Measurements from ENCODE around the gene SREBF2. TPM values are rescaled to one million over a fixed set of nuclear protein-coding genes. Genes with fewer than 3 reads are reported as not detected.

SREBF2 gene
- total and polyA plus RNA-seq, 10 of the 15 experiments (the other 5 are each of a cell fraction or from before 2014, with no cell fraction given): 2.4 to 177 (median 78.8) TPM

- TF ChIP-seq EP300 (IDR thresholded peaks at IDR 0.05; ENCODE audit: borderline replicate concordance in 1 of 2, control insufficient read depth in 1 of 2, low read depth in 2 of 2, low read length in 2 of 2) (peak in 1 of 2 experiments; percentile 14; a peak in 1 of 4 replicates), DPF2 (IDR thresholded peaks at IDR 0.05) (peak; percentile 75), SMARCA5 (IDR thresholded peaks at IDR 0.05) (no peak; the same call in 1 of the 2 replicates), SKIL (IDR thresholded peaks at IDR 0.05; ENCODE audit: low read depth, poor library complexity, severe bottlenecking) (peak; percentile 37), SUZ12 (IDR thresholded peaks at IDR 0.05; ENCODE audit: unreplicated experiment) (no peak), MTA2 (IDR thresholded peaks at IDR 0.05; ENCODE audit: low read depth) (peak; percentile 82), CHD2 (IDR thresholded peaks at IDR 0.05; ENCODE audit: borderline replicate concordance, low read depth, low read length) (peak; percentile 21; the same call in 1 of the 2 replicates), TCF12 (IDR thresholded peaks at IDR 0.05; ENCODE audit: low read depth, low read length) (no peak), TCF7 (IDR thresholded peaks at IDR 0.05; ENCODE audit: borderline replicate concordance) (no peak), MYC (IDR thresholded peaks at IDR 0.05; ENCODE audit: insufficient read depth, insufficient read length, insufficient replicate concordance, low read length, severe bottlenecking) (no peak), NKRF (conservative IDR thresholded peaks at IDR 0.05) (no peak), RFX5 (IDR thresholded peaks at IDR 0.05; ENCODE audit: low read depth, low read length) (no peak), FOXM1 (IDR thresholded peaks at IDR 0.05; ENCODE audit: low read depth, low read length) (peak; percentile 70), ZNF207 (IDR thresholded peaks at IDR 0.05; ENCODE audit: borderline replicate concordance) (no peak), RB1 (IDR thresholded peaks at IDR 0.05; ENCODE audit: borderline replicate concordance) (no peak), PBX3 (IDR thresholded peaks at IDR 0.05; ENCODE audit: insufficient replicate concordance, low read depth, low read length) (peak; percentile 29), ATF7 (IDR thresholded peaks at IDR 0.05; ENCODE audit: low read depth) (peak; percentile 80), PAX8 (IDR thresholded peaks at IDR 0.05) (no peak), POU2F2 (IDR thresholded peaks at IDR 0.05; ENCODE audit: borderline replicate concordance, low read depth, low read length) (peak; percentile 40; the same call in 1 of the 3 replicates), NFXL1 (IDR thresholded peaks at IDR 0.05; ENCODE audit: borderline replicate concordance) (no peak), CREM (IDR thresholded peaks at IDR 0.05; ENCODE audit: low read depth) (peak; percentile 64; the same call in 1 of the 2 replicates), HCFC1 (IDR thresholded peaks at IDR 0.05; ENCODE audit: low read length) (no peak), LARP7 (IDR thresholded peaks at IDR 0.05) (no peak), CBX5 (IDR thresholded peaks at IDR 0.05; ENCODE audit: low read depth) (no peak)
Measured at GRCh38 chr22:41862530-41863266, 29.8 kb downstream of the SREBF2 start (continued).
